Measurements from ENCODE around the gene CNTNAP3.
"Not testable (repeated sequence)": the region's sequence is repeated elsewhere in the genome, so short reads cannot be mapped to it uniquely, and the experiment has no call there.

The CNTNAP3 gene

DNA sequence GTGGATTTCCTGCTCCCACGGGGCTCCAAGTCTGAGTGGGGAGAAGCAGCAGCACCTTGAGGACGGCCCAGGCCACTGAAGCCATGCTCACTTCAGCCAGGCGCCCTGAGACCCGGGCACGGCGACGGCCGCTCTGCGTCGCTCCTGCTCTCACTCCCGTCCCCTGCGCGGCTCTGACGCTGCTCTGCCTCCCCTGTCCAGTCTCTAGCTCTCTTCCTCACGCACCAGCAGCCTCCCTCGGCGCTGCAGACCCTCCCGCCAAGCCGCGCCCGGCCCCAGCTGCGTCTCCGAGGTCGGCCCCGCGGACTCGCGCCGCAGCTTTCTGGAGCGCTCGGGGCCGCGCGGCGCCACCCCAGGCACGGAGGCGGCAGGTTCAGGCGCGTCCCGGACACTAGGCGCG is at the start of gene CNTNAP3:
TSS of gene CNTNAP3 (minus strand) at position 188 of the 400 bp plus-strand sequence. CDS start at position 85, 103 bp downstream.
- not testable (repeated sequence) for DNase-seq

DNA sequence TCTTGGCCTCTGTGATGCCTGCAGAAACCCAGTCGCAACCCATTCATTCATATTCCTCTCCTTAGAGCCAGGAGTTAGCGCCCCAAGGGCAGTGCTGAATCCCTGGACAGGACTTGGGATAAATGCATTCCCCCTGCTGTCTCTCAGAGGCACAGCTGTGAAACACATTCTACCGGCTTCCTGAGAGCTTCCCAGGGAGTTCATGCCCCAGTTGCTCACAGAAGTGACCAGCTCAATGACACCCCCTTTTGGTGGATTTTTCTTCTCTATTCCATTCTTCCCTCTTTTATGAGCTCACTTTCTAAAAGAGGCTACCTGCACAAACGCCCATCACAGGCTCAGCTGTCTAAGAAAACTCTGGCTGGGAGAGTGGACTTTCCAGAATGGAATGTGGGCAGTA is 8.0 kb downstream of the CNTNAP3 start:
- DNase-seq: not testable (repeated sequence)

DNA sequence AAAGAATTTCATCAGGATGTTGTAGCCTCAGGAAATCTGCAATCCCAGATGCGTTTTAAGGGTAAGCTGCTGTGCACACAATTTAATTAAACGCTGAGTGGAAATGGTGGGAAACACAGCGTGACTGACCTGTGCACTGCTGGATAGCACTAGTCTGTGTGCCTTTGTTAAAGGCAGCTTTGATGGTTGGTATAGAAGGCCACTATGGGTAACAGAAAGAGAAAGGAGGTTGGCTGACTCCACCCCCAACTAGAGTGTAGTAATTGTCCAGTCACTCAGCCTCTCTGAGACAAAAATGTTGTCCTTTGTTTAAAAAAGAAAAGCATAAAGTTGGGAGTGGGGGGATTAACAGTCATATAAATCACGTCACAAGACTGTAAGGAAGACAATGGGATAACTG is 45.5 kb downstream of the CNTNAP3 start:
- not testable (repeated sequence) for DNase-seq

DNA sequence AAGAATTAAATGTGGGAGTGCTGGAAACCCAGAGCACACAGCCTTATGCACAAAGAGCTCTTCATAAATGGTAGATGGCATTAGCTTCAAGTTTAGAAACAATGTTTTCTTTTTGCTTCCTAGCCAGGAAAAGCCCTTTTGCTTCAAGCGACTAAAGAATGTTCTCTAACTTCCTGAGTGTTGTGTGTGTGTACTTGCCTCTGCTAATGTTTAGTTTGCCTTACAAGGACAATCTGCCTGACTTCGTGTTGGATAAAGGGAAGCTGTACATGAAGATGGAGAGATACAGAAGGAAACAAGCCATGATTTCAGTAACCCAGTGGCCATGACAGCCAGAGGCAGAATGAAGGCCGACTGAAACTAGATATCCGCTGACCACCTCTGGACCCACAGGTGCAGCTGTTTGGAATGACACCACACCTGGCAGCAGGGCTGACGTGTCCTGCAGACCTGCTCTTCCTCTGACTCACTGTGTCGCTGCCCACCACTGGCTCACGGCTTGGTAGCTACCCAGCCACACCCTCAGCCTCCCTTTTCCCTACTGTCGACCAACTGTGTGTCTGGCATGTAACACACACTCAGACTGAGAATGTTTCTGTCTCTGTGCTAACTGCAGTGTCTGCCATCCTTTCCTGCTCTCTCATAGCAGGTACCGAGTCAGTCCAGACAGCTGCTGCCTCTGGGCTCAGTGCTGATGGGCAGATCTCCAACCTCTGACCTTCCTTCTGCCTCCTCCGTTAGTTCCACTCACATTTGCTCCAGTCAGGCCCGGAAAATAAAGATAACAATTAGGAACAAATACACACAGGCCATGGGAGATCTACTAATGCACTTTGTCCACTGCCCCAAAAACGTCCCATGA is 55.6 kb downstream of the CNTNAP3 start:
- not testable (repeated sequence) for DNase-seq

DNA sequence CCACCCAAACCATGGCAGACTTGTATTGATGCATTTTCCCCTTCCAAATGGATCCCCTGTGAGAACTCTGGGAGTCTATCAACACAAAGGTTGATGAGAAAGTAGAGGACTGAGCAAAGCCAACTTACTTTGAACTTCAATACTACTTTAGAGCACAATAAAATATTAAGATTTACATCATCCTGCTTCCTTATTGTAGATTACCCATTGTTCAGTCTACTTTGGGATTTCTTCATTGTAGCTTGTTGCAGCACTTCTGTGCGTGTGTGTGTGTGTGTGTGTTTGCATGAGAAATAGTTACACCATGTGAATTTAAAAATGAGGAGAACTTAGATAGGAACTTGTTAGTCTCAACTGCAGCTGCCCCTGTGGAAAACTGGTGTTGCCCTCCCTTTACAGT is 72.0 kb downstream of the CNTNAP3 start:
- not testable (repeated sequence) for DNase-seq

DNA sequence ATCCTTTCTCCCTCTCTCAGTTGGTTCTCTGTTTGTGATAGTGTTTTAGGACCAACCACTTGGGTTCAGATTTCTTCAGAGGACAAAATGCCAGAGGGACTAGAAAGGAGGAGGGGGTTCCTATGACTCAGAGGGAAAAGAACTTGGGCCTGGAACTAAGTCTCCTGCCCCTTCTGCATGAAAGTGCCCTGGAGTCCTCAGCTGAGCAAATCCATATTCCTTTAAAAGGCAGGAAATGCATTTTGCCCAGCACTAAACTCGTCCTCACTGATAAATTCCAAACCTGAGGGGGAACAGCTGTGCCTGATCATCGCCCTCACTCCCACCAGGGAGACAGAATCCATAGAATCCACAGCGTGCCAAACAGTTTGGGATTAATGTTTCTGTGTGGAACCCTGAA is 78.2 kb downstream of the CNTNAP3 start:
- DNase-seq: not testable (repeated sequence)

DNA sequence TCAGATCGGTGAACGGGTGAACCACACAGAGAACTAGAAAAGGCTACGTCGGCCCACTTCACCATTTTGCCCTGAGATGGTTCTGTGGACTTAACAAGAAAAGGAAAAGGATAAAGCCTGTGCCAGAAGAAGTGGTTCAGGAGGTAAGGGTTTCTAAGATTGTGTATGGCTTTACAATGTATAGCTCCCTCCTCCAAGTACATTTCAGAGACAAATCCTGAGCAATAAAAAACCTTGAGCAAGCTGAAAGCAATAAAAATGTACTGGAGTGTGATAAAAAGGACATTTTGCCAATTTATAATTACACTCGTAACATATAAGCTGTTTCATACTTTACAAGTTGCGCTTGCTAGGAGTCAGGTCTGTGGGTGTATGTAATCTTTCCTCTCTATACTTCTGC is 81.3 kb downstream of the CNTNAP3 start:
- DNase-seq: not testable (repeated sequence)

DNA sequence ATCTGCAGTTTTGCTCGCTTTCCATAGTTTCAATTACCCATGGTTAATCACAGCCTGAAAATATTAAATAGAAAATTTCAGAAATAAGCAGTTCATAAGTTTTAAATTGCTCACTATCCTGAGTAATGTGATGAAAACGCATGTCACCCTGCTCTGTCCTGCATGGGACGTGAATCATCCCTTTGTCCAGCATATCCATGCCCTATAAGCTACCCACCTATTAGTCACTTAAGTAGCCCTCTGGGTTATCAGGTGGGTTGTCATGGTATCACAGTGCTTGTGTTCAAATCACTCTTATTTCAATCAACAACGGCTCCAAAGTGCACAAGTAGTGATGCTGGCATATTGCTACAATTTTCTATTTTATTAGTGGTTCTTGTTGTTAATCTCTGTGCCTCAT is 82.1 kb downstream of the CNTNAP3 start:
- DNase-seq: not testable (repeated sequence)

DNA sequence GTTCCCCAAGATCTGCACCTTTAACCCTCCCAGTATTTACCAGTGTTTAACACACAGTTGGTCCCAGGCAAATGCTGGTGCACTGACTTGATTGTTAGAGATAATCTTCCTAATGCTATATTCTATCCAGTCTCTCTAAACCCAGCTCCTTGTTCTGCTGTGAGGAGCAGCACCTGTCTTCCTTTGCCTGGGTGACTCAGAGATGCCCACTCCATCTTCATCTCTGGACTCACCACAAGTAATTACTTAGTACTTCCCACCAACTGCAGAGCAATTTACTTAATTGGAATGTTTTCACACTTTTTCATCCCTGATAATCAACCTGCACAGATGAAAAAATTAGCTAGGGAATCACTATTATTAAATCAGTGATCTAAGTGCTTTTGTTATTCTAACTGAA is 87.6 kb downstream of the CNTNAP3 start:
- DNase-seq: not testable (repeated sequence)

DNA sequence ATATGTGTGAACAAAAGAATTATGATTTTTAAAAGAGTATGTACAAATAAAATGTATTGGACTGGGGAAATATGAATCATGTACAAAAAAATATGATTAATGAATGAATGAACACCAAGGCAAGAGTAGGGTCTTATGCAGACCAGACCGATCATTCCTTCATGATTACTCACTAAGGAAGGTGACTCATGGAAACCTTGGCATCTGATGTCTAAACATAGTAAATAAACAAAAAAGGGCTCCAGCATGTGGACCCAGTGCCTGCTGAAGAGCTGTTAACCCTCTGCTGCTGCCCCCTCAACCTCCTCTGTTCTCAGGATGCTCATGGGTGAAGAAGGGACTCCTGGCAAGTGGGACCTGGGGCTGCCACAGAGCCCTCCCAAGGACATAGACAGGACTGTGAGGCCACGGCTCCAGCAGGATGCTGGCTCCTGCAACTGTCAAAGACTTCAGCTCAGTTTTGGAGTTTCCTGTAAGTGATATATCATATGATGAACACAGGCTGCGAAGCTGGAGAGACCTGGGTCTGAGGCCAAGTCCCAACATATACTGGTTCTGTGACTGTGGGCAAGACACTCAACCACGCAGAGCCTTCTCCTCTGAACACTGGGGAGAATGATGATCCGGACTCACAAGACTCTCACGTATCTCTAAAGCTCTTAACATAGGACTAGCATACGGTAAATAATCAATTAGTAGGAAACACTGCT is 89.8 kb downstream of the CNTNAP3 start:
- DNase-seq: not testable (repeated sequence)

DNA sequence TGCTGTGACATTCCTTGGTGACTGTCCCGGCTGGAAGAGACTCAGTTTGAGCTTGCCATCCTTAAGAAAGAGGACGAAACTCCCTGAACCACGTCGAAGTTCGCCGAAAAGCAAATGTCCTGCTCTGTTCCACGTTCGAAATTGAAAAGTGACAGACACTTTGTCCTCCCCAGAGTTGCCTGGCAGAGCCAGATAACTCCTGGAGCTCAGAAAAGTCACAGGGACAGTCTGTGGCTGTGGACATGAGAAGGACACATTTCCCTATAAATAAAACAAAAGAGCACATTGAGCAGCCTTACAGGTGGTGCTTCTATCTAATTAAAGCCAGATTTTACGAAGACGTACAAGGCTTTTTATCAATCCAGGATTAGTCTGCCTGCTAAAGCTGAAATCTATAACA is 116.6 kb downstream of the CNTNAP3 start:
- not testable (repeated sequence) for DNase-seq

DNA sequence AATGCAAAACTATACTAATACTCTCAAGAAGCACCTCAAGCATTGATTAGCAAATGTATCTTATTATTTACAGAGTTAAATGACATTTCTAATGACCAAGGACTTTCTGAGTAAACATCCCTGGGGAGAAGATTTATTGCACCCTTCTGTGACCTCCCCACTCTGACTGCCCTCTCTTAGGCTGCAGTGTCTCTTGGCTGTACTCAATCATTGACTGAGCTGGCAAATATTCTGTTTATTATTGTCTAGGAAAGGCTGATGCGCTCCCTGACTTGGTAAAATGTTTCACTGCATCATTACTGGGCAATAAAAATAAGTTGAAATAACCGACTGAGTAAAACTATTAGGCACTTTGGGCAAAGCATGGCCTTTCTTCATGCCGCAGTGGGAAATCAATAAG is 130.3 kb downstream of the CNTNAP3 start:
- not testable (repeated sequence) for DNase-seq

DNA sequence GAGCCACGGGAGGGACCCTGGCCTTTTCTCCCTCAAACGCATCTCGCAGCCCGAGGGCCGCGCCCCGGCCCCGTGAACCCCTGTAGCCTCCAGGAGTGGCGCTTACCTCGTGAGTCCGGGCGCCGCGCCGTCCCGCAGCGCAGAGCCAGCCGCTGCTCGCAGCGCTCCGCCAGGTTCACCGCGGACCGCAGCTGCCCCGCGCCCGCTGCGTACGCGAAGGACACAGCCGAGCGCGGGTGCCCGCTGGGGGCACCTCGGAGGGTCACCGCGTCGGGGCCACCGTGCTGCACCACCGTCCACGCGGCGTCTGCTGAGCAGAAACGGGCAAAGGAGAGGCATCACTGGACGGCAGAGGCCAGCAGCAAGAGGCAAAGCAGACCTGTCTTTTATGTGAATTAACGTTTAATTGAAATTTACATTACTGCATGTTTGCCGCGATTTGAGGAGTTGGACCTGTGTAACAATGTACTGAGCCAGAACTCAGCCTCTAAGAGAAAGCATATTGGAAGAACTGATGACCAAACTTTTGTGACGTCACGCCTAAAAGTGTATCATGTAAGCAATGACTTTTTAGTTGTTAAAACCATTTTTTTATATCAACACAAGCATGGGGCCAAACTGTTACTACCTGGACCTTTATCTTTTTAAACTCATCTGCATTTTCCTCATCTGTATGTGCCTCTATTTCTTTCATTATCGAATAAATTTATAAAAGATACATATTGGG is 155.0 kb downstream of the CNTNAP3 start:
- not testable (repeated sequence) for DNase-seq

DNA sequence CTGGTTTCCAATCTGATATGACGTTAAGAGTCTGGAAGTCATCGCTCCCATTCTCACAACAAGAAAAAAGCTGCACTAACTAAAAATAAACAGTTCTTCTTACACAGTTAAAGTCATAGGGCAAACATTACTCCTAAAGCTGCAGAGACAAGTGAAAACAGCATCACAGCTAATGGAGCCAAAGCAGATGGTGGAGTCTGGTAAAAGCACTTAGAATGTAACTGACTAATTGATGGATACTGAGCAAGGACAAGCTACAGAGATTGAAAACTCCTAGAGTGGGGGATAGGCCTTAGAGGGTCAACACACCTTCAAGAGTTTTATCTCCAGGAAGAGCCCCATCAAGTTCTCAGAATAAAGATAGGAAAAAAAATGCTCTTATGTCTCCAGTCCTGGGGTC is 166.6 kb downstream of the CNTNAP3 start:
- DNase-seq: not testable (repeated sequence)

DNA sequence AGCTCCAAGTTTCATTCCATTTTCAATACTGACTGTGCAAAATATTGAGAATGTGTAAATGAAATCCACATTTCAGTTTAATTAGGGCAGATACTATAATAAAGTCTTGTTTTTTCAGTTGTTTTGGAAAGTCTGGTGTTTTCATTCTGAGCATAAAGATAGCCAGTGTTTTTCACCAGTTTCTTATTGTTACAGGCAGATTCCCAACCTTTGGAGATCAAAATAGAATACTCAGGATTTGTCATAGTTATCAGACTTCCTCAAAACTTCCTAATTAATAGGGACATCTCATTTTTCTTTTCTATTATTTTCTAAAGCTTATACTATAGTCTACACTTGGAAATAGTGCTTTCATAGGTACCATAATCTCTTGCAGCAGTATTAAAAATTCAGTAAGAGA is 176.2 kb downstream of the CNTNAP3 start:
- DNase-seq: not testable (repeated sequence)

DNA sequence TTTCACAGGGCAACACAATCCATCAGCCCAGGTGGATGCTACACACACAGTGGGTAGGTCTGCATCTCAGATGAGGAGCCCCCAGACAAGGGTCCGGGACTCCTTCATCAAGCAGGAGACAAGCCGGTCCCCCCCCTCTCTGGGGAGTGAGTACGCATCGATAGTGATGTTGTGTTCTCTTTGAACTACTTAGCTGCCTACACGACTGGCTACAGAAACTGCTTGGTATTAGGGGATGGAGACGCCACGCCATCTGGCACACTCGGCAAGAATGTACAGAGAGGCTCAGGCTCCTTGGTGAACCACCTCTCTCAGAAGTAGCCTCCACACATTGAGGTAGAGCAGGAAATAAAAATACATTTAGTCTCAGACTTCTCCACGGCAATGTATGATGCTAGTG is 179.8 kb downstream of the CNTNAP3 start:
- DNase-seq: no peak

DNA sequence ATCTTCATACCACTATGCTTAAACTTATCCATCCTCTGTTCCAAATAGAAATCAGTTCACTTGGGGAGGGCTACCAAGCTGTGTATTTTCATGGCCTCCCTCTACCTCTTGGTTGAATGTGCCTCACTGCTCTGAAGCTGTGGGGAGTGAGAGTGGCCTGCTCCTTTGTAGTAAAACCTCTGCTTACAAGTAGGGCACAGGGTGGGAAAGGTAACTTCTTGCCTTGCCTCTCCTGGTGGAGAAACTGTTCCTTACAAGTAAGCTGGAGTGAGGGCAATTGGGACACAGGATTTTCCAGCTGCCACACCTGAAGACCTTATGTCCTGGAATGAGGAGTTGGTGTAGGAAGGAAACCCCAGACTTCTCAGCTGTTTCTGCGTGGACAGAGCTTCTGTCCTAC is 190.8 kb downstream of the CNTNAP3 start:
- DNase-seq: not testable (repeated sequence)

DNA sequence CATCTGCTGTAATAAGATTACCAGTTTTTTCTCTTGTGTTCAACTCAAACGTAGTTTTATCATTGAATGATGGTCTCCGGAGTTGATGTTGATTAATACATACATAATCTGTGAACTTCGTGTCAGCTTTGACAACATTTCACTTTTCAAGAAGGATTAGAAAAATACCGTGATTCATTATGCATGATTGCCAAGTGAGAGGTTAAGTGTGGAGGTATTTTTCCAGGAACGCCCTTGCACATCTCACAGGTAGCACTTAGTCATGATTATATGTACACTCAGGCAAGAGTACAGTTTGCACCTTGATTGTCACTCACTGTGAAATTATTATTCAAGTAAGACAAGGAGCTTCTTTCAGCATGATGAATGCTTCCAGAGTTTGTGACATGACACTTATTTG is 202.7 kb downstream of the CNTNAP3 start:
- DNase-seq: not testable (repeated sequence)

DNA sequence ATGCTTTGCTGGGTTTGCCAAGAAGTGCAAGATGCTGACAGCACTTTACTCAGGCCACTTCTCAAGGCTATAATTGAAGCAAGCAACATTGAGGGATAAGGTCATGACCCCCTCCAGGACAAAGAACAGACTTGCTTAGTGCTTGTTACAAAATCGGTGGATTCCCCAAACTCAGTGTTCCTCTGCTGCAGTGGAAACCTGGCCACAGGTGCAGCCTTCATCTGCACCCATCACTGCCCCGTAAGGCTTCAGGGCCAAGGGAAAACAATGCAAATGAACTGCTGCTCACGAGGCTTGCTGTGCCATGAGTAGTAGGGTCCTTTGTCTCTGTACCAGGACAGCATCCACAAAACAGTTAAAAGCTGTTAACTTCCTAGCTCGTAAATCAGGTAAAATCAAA is 205.4 kb downstream of the CNTNAP3 start:
- not testable (repeated sequence) for DNase-seq

DNA sequence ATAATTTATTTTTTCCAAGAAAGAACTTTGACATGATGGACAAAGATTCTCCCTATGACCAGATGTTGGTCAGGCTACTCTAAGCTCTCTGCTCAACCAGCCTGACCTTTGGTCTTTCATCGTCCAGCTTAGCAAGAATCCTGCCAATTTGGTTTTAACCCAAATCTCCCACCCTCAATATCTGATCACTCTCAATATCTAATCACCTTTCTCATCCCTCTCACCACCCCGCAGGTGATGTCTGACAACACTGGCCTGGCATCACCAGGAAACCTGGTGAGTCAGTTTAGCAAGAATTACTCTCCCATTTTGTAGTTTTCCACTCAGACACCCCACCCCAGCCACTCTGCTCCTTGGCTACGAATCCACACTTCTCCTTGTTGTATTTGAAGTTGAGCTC is 207.9 kb downstream of the CNTNAP3 start:
- not testable (repeated sequence) for DNase-seq

DNA sequence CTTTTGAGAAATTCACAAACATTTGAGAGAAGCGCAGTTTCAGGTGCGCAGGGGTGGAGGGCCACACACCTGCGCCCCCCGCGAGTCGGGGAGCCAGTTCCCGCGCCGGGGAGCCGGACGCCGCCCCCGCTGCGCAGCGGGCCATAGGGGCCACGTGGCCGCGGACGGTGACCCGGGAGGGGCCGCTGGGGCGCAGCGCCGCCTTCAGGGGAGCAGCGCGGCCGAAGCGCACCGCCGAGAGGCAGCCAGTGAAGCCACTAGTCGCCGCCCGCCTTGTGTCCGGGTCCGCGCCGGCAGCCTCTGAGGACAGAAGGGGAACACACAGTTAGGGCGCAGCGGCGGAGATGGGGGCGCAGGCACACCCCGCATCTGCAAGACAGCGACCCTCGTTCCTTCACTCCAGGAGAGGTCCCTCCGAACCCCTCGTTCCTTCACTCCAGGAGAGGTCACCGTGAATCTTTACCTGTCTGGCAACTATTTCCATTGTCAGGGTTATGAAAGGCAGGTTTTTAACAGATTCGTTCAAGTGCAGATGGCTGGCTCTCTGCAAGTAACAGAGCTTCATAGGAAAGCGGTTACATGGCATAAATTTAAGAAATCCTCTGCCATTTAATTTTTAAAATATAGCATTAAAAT is 209.2 kb downstream of the CNTNAP3 start:
- not testable (repeated sequence) for DNase-seq

DNA sequence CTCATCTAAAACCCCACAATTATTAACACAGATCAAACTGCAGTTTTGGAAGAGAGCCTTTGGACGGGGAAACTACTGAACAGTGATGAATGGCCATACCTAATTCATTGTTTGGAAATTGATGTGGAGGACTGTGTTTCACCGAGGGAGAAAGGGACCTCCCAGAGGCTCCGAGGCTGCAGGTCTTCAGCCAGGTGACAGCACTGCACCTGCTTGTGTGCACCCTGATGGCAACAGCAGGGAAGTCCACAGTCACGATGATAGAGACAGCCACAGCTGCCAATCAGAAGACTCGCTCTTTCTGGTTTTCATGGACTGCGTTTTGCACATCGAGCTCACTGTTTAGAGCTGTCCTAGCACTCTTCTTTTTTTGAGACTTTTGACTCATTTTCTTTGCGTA is 214.4 kb downstream of the CNTNAP3 start:
- not testable (repeated sequence) for DNase-seq

DNA sequence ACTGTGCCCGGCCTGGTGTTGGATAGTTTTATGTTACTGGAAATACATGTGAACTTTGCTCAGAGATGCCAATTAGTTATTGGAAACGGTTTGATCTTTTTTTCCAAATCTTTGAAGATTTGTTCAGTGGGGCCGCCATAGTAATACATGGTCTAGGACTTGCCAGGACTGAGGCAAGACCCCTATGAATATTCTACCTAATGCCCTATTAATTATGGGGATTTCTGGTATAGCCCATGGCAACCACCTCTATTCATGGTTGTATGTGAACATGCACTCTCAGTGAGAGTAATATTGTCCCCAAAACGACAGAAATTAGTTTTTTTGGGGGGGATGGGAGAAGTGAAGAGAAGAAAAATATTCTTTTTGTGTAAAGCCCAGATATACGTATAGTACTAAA is 220.3 kb downstream of the CNTNAP3 start:
- DNase-seq: not testable (repeated sequence)

Measured in CD4-positive, alpha-beta T cell treated with Interleukin-6 for 4 hours (primary cell).